SU-DHL-6 (cell line): ENCODE measurements around the gene CDC123.
"Not testable (repeated sequence)": the region's sequence is repeated elsewhere in the genome, so short reads cannot be mapped to it uniquely, and the experiment has no call there.

Source experiments
- H2AFZ ChIP-seq: fragments of 200-600 bp; sonication (generic); 2 replicates; pipeline ENCODE4 v1.6.1; 2014; ENCODE audit warnings: low read depth, mild to moderate bottlenecking, moderate library complexity, mixed read lengths, antibody characterized with exemption, low read length; ENCODE audit not compliant: severe bottlenecking
- H3F3A ChIP-seq: fragments of 200-600 bp; shearing (Covaris generic); 2 replicates; pipeline ENCODE4 v1.6.0; 2016; ENCODE audit warnings: antibody characterized with exemption, mild to moderate bottlenecking; ENCODE audit not compliant: insufficient read depth
- H3K27ac ChIP-seq: fragments of 200-600 bp; sonication (generic); 2 replicates; pipeline ENCODE4 v1.5.1; 2016; ENCODE audit warnings: low read depth, mild to moderate bottlenecking, low read length, moderate library complexity, mixed read lengths
- H3K27me3 ChIP-seq: fragments of 200-600 bp; sonication (generic), shearing (Covaris generic); 2 replicates; pipeline ENCODE4 v1.6.0; 2014; ENCODE audit warnings: mild to moderate bottlenecking, low read length
- H3K36me3 ChIP-seq: fragments of 200-600 bp; sonication (generic); 2 replicates; pipeline ENCODE4 v1.6.1; 2014; ENCODE audit warnings: mild to moderate bottlenecking, low read length, mixed read lengths
- H3K4me2 ChIP-seq: fragments of 300-600, 200-600 bp; shearing (Covaris generic), sonication (generic); 2 replicates; pipeline ENCODE4 v1.6.0; 2014; ENCODE audit warnings: low read length, low read depth, mild to moderate bottlenecking; ENCODE audit not compliant: poor library complexity, severe bottlenecking
- H3K4me3 ChIP-seq: fragments of 200-600 bp; sonication (generic); 2 replicates; pipeline ENCODE4 v1.5.1; 2014; ENCODE audit warnings: antibody characterized with exemption, low read length, mild to moderate bottlenecking, mixed read lengths; ENCODE audit not compliant: insufficient read depth, poor library complexity, severe bottlenecking
- H3K79me2 ChIP-seq: fragments of 200-600 bp; sonication (generic); 2 replicates; pipeline ENCODE4 v1.6.1; 2014; ENCODE audit warnings: mild to moderate bottlenecking, low read length, moderate library complexity; ENCODE audit not compliant: insufficient read depth
- H3K9ac ChIP-seq: fragments of 200-600 bp; sonication (generic); 2 replicates; pipeline ENCODE4 v1.7.0; 2014; ENCODE audit warnings: mild to moderate bottlenecking, low read length
- H3K9me2 ChIP-seq: fragments of 200-600 bp; sonication (generic); replicated peaks from 2 replicates; pipeline ENCODE4 v1.6.1; 2014; ENCODE audit warnings: low read length; ENCODE audit not compliant: insufficient read depth
- H3K9me3 ChIP-seq: fragments of 200-600 bp; sonication (generic); 2 replicates; pipeline ENCODE4 v1.6.1; 2014; ENCODE audit warnings: low read length, mixed read lengths; ENCODE audit not compliant: insufficient read depth
- H4K20me1 ChIP-seq: fragments of 200-600 bp; sonication (generic); 2 replicates; pipeline ENCODE4 v1.6.1; 2014; ENCODE audit warnings: low read depth, mild to moderate bottlenecking, antibody characterized with exemption, low read length, moderate library complexity, mixed read lengths
- EZH2phosphoT487 ChIP-seq: fragments of 200-600 bp; sonication (generic), shearing (Covaris generic); conservative IDR thresholded peaks from 2 replicates; pipeline ENCODE4 v1.6.1; 2018; ENCODE audit warnings: mild to moderate bottlenecking, antibody characterized with exemption, low read length, moderate library complexity, mixed read lengths
- TF ChIP-seq, protein P1 (sequence below): fragments of 200-600 bp; sonication (generic); IDR thresholded peaks from one replicate; pipeline ENCODE4 v1.5.1; 2017; ENCODE audit warnings: antibody characterized with exemption, mild to moderate bottlenecking, low read length, moderate library complexity; ENCODE audit not compliant: insufficient read depth, poor library complexity, severe bottlenecking

Gene CDC123

DNA sequence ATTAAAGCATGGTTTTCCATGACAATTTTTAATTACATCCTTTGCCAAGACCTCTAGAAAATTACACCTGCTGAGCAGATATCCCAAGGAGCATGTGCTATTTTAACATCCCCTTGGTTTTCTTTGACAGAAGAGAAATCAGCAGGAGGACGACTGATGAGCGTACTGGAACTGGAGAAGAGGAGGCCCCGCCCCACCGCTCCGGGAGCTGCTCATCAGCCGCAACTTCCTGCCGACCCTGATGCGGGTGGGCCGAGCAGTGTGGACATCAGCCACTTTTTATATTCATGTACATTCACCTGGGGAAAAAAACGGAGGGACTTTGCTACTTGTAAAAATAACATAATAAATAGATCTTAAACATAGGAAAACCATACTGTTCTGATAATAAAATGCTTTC lies 54.2 kb downstream of the CDC123 start:
- Histone ChIP-seq H3K9me2 (no peaks in the 10 kb centered on the region), H3K27ac (no peak overlapping the region), H3K9ac (no peak overlapping the region), H3K4me2 (no peak overlapping the region), H3K36me3 (peaks cover 8% of the 10 kb centered on the region), H3K27me3 (no peaks in the 10 kb centered on the region), H3K9me3 (no peaks in the 10 kb centered on the region), H3K4me3 (no peak overlapping the region), H2AFZ (no peak overlapping the region), H3F3A (peaks cover 8% of the 10 kb centered on the region), H3K79me2 (no peaks in the 10 kb centered on the region), H4K20me1 (no peaks in the 10 kb centered on the region)
- no peak for TF ChIP-seq EZH2phosphoT487
- TF ChIP-seq, protein P1, sequence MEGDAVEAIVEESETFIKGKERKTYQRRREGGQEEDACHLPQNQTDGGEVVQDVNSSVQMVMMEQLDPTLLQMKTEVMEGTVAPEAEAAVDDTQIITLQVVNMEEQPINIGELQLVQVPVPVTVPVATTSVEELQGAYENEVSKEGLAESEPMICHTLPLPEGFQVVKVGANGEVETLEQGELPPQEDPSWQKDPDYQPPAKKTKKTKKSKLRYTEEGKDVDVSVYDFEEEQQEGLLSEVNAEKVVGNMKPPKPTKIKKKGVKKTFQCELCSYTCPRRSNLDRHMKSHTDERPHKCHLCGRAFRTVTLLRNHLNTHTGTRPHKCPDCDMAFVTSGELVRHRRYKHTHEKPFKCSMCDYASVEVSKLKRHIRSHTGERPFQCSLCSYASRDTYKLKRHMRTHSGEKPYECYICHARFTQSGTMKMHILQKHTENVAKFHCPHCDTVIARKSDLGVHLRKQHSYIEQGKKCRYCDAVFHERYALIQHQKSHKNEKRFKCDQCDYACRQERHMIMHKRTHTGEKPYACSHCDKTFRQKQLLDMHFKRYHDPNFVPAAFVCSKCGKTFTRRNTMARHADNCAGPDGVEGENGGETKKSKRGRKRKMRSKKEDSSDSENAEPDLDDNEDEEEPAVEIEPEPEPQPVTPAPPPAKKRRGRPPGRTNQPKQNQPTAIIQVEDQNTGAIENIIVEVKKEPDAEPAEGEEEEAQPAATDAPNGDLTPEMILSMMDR: no peak

DNA sequence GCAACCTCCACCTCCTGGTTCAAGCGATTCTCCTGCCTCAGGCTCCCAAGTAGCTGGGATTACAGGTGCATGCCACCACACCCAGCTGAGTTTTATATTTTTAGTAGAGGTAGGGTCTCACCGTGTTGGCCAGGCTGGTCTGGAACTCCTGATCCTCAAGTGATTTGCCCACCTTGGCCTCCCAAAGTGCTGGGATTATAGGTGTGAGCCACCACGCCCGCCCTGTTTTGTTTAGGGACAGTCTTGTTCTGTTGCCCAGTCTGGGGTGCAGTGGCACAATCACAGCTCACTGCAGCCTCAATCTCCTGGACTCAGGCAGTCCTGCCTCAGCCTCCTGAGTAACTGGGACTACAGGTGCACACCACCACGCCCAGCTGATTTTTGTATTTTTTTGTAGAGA lies 54.7 kb downstream of the CDC123 start:
- not testable (repeated sequence) for H3K4me3 ChIP-seq, H3K4me2 ChIP-seq, H3K79me2 ChIP-seq, H3K9ac ChIP-seq, H4K20me1 ChIP-seq, H3K27me3 ChIP-seq, H3K36me3 ChIP-seq, H3F3A ChIP-seq, H3K9me3 ChIP-seq, H3K9me2 ChIP-seq, H3K27ac ChIP-seq, H2AFZ ChIP-seq

DNA sequence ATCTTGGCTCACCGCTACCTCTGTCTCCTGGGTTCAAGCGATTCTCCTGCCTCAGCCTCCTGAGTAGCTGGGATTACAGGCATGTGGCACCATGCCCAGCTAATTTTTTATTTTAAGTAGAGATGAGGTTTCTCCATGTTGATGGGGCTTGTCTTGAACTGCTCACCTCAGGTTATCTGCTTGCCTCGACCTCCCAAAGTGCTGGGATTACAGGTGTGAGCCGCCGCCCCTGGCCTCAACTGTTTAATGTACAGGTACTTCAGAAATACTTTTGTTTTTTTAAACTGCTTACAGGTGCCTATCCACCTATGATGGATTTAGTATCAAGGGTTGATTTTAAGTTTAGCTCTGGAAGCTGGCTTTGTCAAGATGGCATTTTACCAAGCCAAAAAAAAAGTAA lies 55.6 kb downstream of the CDC123 start:
- H3K4me2 ChIP-seq: no peak overlapping the region
- H3K27ac ChIP-seq: no peak overlapping the region
- no peak overlapping the region for H2AFZ ChIP-seq
- TF ChIP-seq EZH2phosphoT487: no peak
- TF ChIP-seq, protein P1: no peak
- H3K9ac ChIP-seq: no peak overlapping the region
- H4K20me1 ChIP-seq: no peaks in the 10 kb centered on the region
- H3K36me3 ChIP-seq: peaks cover 8% of the 10 kb centered on the region
- H3K9me3 ChIP-seq: no peaks in the 10 kb centered on the region
- no peaks in the 10 kb centered on the region for H3K79me2 ChIP-seq
- no peaks in the 10 kb centered on the region for H3K27me3 ChIP-seq
- H3K4me3 ChIP-seq: no peak overlapping the region
- peaks cover 8% of the 10 kb centered on the region for H3F3A ChIP-seq
- no peaks in the 10 kb centered on the region for H3K9me2 ChIP-seq

DNA sequence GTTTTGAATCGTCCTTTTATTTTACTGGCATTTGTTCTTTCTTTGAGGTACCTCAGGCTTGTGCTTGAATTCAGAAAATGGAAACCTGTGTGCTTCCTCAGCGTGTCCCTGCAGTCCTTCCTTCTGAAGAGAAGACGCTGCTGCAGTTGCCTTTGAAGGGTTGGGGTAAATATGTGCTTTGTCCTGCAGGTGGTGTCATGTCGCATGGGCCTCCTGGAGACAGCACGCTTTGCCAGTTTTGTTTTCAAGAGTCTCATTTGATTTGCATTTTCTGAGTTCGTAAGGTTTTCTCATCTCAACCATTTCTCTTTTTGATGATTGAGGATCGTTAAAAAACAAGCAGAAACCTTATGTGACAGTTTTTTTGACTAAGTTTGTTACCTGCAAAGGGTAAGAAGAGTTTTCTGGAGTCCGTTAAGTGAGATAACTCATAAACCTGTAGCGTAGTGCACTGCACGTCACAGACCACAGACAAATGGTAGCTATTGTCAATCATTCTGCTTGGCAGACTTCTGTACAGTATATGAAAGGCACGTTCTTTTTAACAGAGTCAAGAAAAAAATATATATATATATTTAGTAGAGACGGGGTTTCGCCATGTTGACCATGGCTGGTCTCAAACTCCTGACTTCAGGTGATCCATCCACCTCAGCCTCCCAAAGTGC lies 57.0 kb downstream of the CDC123 start:
- Histone ChIP-seq H3F3A (peaks cover 8% of the 10 kb centered on the region), H3K4me2 (no peak overlapping the region), H3K79me2 (no peaks in the 10 kb centered on the region), H3K9ac (no peak overlapping the region), H2AFZ (no peak overlapping the region), H3K27ac (no peak overlapping the region), H3K36me3 (peaks cover 8% of the 10 kb centered on the region), H3K9me2 (no peaks in the 10 kb centered on the region), H4K20me1 (no peaks in the 10 kb centered on the region), H3K4me3 (no peak overlapping the region), H3K27me3 (no peaks in the 10 kb centered on the region), H3K9me3 (no peaks in the 10 kb centered on the region)
- TF ChIP-seq EZH2phosphoT487: no peak
- TF ChIP-seq, protein P1: peak; percentile 32
